H54 (cell line): ENCODE data around the gene KRTAP21-3.

Experiments
- DNase-seq: peaks from one replicate; pipeline ENCODE4 v3.0.0; 2011; ENCODE audit warnings: low spot score, mixed read lengths; ENCODE audit not compliant: insufficient read length
- FAIRE-seq: peaks from 3 replicates; lab custom pipeline; 2011; peaks lifted over from hg19 to GRCh38; lab: Jason Lieb, UNC
- POLR2A ChIP-seq: IDR thresholded peaks from 2 replicates; pipeline ENCODE4 v1.6.1; 2011; ENCODE audit warnings: low read depth, mild to moderate bottlenecking, low read length

KRTAP21-3 gene

DNA sequence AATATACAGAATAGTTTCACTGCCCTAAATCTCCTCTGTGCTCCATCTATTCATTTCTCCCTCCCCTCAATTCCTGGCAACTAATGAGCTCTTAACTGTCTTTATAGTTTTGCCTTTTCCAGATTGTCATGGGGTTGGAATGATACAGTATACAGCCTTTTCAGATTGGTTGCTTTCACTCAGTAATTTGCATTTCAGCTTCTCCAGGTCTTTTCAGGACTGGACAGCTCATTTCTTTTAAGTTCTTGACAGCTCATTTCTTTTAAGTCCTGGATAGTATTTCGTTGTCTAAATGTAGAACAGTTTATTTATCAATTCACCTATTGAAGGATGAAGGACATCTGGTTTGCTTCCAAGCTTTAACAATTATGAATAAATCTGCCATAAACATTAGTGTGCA, 22.6 kb downstream of the KRTAP21-3 start:
- FAIRE-seq (no peak), DNase-seq (no peak)
- TF ChIP-seq POLR2A = no peak

- FAIRE-seq (no peak), DNase-seq (no peak)
- no peak for TF ChIP-seq POLR2A
Observed at GRCh38 chr21:30689822-30690221, 28.8 kb downstream of the KRTAP21-3 start.

DNA sequence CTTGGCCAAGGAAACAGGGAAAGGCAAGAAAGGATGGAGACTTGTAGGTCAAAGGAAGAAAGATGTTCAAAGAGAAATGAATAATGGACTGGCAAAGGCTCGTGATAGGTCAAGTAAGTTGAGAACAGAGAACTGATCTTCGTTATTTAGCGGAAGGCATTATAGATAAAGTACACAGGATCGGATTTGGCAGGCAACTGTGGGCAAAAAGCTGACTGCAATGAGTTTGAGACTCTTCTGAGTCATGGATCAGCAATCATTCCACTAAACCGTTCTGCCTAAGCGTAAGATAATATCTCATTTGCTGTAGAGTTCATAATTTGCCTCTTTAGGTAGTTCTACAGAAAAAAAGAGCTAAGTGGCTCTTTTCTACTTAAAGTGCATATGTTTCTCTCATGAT, 34.1 kb downstream of the KRTAP21-3 start:
- TF ChIP-seq POLR2A = no peak
- DNase-seq (no peak), FAIRE-seq (no peak)

- TF ChIP-seq POLR2A = no peak
- FAIRE-seq = no peak
Observed at GRCh38 chr21:30680586-30680985, 38.0 kb downstream of the KRTAP21-3 start.

DNA sequence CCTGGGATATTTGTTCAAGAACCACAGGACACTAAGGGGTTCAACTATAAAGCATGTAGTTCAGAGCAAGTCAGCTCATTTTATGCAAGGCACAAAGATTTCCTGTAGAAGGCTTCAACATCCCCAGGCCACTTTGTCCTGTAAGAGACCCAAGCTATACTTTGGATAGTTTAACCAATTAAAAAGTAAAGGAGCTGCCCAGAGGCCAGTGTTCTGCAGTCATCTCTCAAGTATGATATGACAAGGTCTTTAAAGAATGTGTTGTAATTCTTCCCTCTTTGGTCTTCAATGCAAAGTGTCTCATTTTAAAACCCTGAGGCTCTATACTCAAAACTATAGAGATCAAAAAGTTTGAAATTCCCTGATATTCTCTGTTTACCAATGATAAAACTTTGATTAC, 41.8 kb downstream of the KRTAP21-3 start:
- no peak for DNase-seq
- FAIRE-seq = no peak
- TF ChIP-seq POLR2A = no peak

More at GRCh38 chr21:30680586-30680985, 38.0 kb downstream of the KRTAP21-3 start:
- no peak for DNase-seq

- TF ChIP-seq POLR2A = no peak
- no peak for FAIRE-seq
- DNase-seq = no peak
Observed at GRCh38 chr21:30674312-30674711, 44.3 kb downstream of the KRTAP21-3 start.

GRCh38 chr21:30672985-30673650, 45.5 kb downstream of the KRTAP21-3 start:
- DNase-seq = no peak
- no peak for FAIRE-seq
- no peak for TF ChIP-seq POLR2A

DNA sequence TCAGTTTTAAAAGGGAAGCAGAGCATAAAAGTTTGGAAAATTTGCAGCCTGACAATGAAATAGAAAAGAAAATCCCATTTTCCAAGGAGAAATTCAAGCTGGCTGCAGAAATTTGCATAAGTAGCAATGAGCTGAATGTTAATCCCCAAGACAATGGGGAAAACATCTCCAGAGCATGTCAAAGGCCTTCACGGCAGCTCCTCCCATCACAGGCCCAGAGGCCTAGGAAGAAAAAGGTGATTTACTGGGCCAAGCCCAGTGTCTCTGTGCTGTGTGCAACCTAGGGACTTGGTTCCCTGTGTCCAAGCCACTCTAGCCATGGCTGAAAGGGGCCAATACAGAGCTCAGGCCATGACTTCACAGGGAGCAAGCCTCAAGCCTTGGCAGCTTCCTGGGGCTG, 49.8 kb downstream of the KRTAP21-3 start:
- no peak for FAIRE-seq
- TF ChIP-seq POLR2A = no peak

More for the DNA sequence above, 49.8 kb downstream of the KRTAP21-3 start:
- DNase-seq = no peak
